HCT116 (cell line): ENCODE measurements around the gene EIF2S3.

Experiments
- CBX3 ChIP-seq: IDR thresholded peaks from 2 replicates; pipeline ENCODE4 v1.6.1; 2012; ENCODE audit warnings: low read depth
- ELF1 ChIP-seq: IDR thresholded peaks from 2 replicates; pipeline ENCODE4 v1.6.1; 2012; ENCODE audit warnings: low read depth, borderline replicate concordance
- EZH2 ChIP-seq: fragments of 200-600 bp; sonication (generic); IDR thresholded peaks from 2 replicates; pipeline ENCODE4 v1.6.1; 2017; ENCODE audit warnings: antibody characterized with exemption, mixed run types
- EZH2phosphoT487 ChIP-seq: fragments of 200-600 bp; IDR thresholded peaks from 2 replicates; pipeline ENCODE4 v1.6.1; 2018; ENCODE audit warnings: antibody characterized with exemption, borderline replicate concordance
- JUND ChIP-seq: IDR thresholded peaks from 2 replicates; pipeline ENCODE4 v1.6.1; 2012
- POLR2A ChIP-seq: IDR thresholded peaks from 2 replicates; pipeline ENCODE4 v1.7.0; 2011; ENCODE audit warnings: borderline replicate concordance; ENCODE audit not compliant: insufficient read depth, insufficient read length; ENCODE audit errors: extremely low read depth
- POLR2AphosphoS5 ChIP-seq: IDR thresholded peaks from 2 replicates; pipeline ENCODE4 v1.6.1; 2011; ENCODE audit warnings: mild to moderate bottlenecking, low read depth, low read length, moderate library complexity
- RAD21 ChIP-seq: IDR thresholded peaks from 2 replicates; pipeline ENCODE4 v1.6.1; 2012; ENCODE audit warnings: low read depth, mild to moderate bottlenecking
- SP1 ChIP-seq: IDR thresholded peaks from 2 replicates; pipeline ENCODE4 v1.6.1; 2012; ENCODE audit warnings: low read depth
- SRF ChIP-seq: IDR thresholded peaks from 2 replicates; pipeline ENCODE4 v1.6.1; 2012; ENCODE audit warnings: low read depth
- YY1 ChIP-seq: IDR thresholded peaks from 2 replicates; pipeline ENCODE4 v1.6.1; 2011; ENCODE audit warnings: low read length, low read depth, moderate library complexity, mild to moderate bottlenecking; ENCODE audit not compliant: insufficient replicate concordance; ENCODE audit errors: extremely low read depth
- ZNF274 ChIP-seq: fragments of 200-500 bp; sonication (Bioruptor generic); IDR thresholded peaks from 2 replicates; pipeline ENCODE4 v1.6.1; 2014; ENCODE audit warnings: mild to moderate bottlenecking, low read depth, low read length, inconsistent platforms
- TF ChIP-seq, protein P1 (sequence below): IDR thresholded peaks from 2 replicates; pipeline ENCODE4 v1.6.1; 2012
- TF ChIP-seq, protein P2 (sequence below), 3 experiments: fragments of 200-600 bp in 1 of 3; sonication (generic) in 1 of 3; IDR thresholded peaks in 2 of 3; conservative IDR thresholded peaks in 1 of 3; 2 replicates each; pipeline ENCODE4 v1.5.1; 2012 to 2017; ENCODE audit warnings: low read depth in 2 of 3, low read length in 2 of 3, antibody characterized with exemption in 1 of 3, borderline replicate concordance in 1 of 3, control low read depth in 1 of 3, mild to moderate bottlenecking in 1 of 3, mixed read lengths in 1 of 3, mixed run types in 1 of 3, moderate library complexity in 1 of 3; ENCODE audit not compliant: insufficient read depth in 1 of 3

DNA sequence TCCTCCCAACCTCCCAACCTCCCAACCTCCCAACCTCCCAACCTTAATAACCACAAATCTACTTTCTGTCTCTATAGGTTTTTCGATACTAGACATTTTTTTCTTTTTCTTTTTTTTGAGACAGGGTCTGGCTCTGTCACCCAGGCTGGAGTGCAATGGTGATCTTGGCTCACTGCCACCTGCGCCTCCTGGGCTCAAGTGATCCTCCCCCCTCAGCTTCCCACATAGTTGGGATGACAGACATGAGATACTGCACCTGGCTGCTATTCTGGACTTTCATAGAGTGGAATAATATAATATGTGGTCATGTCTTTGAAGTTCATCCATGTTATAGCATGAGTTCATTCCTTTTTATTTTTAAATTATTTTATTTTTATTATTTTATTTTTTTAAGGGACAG lies 55.3 kb downstream of the EIF2S3 start:
- no peak for TF ChIP-seq ZNF274
- TF ChIP-seq, protein P1, sequence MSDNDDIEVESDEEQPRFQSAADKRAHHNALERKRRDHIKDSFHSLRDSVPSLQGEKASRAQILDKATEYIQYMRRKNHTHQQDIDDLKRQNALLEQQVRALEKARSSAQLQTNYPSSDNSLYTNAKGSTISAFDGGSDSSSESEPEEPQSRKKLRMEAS = no peak
- TF ChIP-seq SRF = no peak
- no peak for TF ChIP-seq POLR2A
- TF ChIP-seq, protein P2, sequence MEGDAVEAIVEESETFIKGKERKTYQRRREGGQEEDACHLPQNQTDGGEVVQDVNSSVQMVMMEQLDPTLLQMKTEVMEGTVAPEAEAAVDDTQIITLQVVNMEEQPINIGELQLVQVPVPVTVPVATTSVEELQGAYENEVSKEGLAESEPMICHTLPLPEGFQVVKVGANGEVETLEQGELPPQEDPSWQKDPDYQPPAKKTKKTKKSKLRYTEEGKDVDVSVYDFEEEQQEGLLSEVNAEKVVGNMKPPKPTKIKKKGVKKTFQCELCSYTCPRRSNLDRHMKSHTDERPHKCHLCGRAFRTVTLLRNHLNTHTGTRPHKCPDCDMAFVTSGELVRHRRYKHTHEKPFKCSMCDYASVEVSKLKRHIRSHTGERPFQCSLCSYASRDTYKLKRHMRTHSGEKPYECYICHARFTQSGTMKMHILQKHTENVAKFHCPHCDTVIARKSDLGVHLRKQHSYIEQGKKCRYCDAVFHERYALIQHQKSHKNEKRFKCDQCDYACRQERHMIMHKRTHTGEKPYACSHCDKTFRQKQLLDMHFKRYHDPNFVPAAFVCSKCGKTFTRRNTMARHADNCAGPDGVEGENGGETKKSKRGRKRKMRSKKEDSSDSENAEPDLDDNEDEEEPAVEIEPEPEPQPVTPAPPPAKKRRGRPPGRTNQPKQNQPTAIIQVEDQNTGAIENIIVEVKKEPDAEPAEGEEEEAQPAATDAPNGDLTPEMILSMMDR (IDR thresholded peaks at IDR 0.05 in 2 of 3, conservative IDR thresholded peaks at IDR 0.05 in 1 of 3; ENCODE audit: borderline replicate concordance in 1 of 3, insufficient read depth in 1 of 3, low read depth in 2 of 3, low read length in 2 of 3) = no peak
- no peak for TF ChIP-seq POLR2AphosphoS5
- TF ChIP-seq ELF1 = no peak
- TF ChIP-seq EZH2 = no peak
- no peak for TF ChIP-seq RAD21
- TF ChIP-seq EZH2phosphoT487 = no peak
- TF ChIP-seq CBX3 = no peak
- no peak for TF ChIP-seq JUND
- no peak for TF ChIP-seq YY1
- no peak for TF ChIP-seq SP1
